Measurements from ENCODE around the gene MRPL20.

Gene MRPL20

GRCh38 chr1:1357871-1358432, 49.1 kb downstream of the MRPL20 start:
- no peak for TF ChIP-seq CTCF (IDR thresholded peaks at IDR 0.05)

- TF ChIP-seq CTCF (IDR thresholded peaks at IDR 0.05) = no peak
These were observed 50.2 kb downstream of the MRPL20 start for GRCh38 chr1:1356796-1357401.

GRCh38 chr1:1356166-1356795, 50.8 kb downstream of the MRPL20 start:
- TF ChIP-seq CTCF (IDR thresholded peaks at IDR 0.05) = no peak

GRCh38 chr1:1355416-1355815, 51.7 kb downstream of the MRPL20 start:
- TF ChIP-seq CTCF (IDR thresholded peaks at IDR 0.05) = no peak

- TF ChIP-seq CTCF (IDR thresholded peaks at IDR 0.05) = no peak
These were observed 52.5 kb downstream of the MRPL20 start for GRCh38 chr1:1354271-1355247.

- no peak for TF ChIP-seq CTCF (IDR thresholded peaks at IDR 0.05)
These were observed 53.5 kb downstream of the MRPL20 start for GRCh38 chr1:1353389-1354151.
